ENCODE results near the gene KIAA1328. TPM values are rescaled to one million over a fixed set of nuclear protein-coding genes. Genes with fewer than 3 reads are reported as not detected.

The KIAA1328 gene
- total and polyA plus RNA-seq, 9 of the 15 experiments (the other 6 are each of a cell fraction or from before 2014, with no cell fraction given), result 4.0 to 8.6 (median 7.4) TPM

DNA sequence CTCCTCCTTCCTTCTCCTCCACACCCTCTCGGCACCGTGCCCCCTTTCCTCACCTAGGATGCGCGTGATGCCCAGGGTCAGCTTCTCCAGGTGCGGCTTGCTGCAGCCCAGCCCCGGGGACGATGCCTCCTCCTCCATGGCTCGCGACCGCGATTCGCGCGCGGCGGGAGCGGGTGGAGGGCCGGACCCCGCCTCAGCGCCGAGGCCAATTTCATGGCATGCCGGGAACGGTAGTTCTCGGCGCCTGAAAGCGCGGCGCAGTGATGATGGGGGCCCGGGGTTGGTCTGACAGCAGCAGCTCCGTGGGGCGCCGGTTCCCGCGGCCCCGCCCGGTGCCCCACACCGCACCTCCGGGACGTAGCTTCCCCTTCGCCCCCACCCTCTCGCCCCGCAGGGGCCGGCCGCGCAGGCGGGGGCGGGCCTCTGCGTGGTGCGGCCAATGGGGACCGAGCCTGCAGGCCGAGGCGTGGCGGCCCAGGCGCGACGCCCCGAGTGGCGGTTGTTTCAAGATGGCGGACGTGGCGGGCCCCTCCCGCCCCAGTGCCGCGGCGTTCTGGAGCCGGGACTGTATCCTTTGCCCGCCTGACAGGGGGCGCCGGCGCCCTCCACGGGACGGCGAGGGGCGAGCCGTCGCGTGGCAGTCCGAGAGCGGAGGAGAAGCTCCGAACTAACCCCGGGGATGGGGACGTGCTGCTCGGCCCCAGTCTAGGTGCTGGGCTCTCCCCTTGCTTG is at the start of gene KIAA1328, which contains the start of gene TPGS2 (continued):
- TF ChIP-seq, protein P1, sequence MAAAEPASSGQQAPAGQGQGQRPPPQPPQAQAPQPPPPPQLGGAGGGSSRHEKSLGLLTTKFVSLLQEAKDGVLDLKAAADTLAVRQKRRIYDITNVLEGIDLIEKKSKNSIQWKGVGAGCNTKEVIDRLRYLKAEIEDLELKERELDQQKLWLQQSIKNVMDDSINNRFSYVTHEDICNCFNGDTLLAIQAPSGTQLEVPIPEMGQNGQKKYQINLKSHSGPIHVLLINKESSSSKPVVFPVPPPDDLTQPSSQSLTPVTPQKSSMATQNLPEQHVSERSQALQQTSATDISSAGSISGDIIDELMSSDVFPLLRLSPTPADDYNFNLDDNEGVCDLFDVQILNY (CRISPR knock-in tag; IDR thresholded peaks at IDR 0.05), result no peak
- TF ChIP-seq ARID2 (IDR thresholded peaks at IDR 0.05) (no peak), ZNF316 (IDR thresholded peaks at IDR 0.05) (no peak), NR2C2 (CRISPR knock-in tag; IDR thresholded peaks at IDR 0.05) (no peak), NR2C2 (tag; IDR thresholded peaks at IDR 0.05) (peak; percentile 91), NCOR1 (IDR thresholded peaks at IDR 0.05) (0 out of 2 replicates have a peak, but pooled peaks have one; percentile 21), TAF9B (IDR thresholded peaks at IDR 0.05; ENCODE audit: partially characterized antibody) (no peak), U2AF2 (optimal IDR thresholded peaks at IDR 0.05; ENCODE audit: low read depth, low read length) (no peak), RAD51 (IDR thresholded peaks at IDR 0.05; ENCODE audit: borderline replicate concordance, low read depth) (no peak), TFAM (CRISPR knock-in tag; conservative IDR thresholded peaks at IDR 0.05) (no peak), NFIC (IDR thresholded peaks at IDR 0.05) (peak; percentile 48), NEUROD1 (IDR thresholded peaks at IDR 0.05; ENCODE audit: borderline replicate concordance, low read depth, low read length, partially characterized antibody) (no peak), ZNF23 (CRISPR knock-in tag; IDR thresholded peaks at IDR 0.05) (no peak), WHSC1 (IDR thresholded peaks at IDR 0.05; ENCODE audit: low read length) (no peak), CREM (IDR thresholded peaks at IDR 0.05; ENCODE audit: low read depth) (peak; percentile 94), SNIP1 (IDR thresholded peaks at IDR 0.05; ENCODE audit: low read depth) (no peak), NR3C1 (CRISPR knock-in tag; IDR thresholded peaks at IDR 0.05) (no peak; the same call in 1 of the 2 replicates), SREBF1 (IDR thresholded peaks at IDR 0.05; ENCODE audit: borderline replicate concordance, low read depth, low read length) (no peak), XRCC4 (IDR thresholded peaks at IDR 0.05; ENCODE audit: extremely low read depth, insufficient read depth, insufficient read length) (no peak), CEBPB (tag; IDR thresholded peaks at IDR 0.05) (no peak), ZSCAN32 (CRISPR knock-in tag; IDR thresholded peaks at IDR 0.05) (no peak), ZNF696 (CRISPR knock-in tag; conservative IDR thresholded peaks at IDR 0.05) (no peak), ZNF79 (CRISPR knock-in tag; IDR thresholded peaks at IDR 0.05; ENCODE audit: low read depth) (no peak), NCOA6 (IDR thresholded peaks at IDR 0.05) (peak; percentile 43; the same call in 1 of the 2 replicates), L3MBTL2 (IDR thresholded peaks at IDR 0.05) (peak; percentile 99), ZNF561 (CRISPR knock-in tag; conservative IDR thresholded peaks at IDR 0.05) (no peak)
- TF ChIP-seq, protein P2, sequence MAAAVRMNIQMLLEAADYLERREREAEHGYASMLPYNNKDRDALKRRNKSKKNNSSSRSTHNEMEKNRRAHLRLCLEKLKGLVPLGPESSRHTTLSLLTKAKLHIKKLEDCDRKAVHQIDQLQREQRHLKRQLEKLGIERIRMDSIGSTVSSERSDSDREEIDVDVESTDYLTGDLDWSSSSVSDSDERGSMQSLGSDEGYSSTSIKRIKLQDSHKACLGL (CRISPR knock-in tag; IDR thresholded peaks at IDR 0.05; ENCODE audit: borderline replicate concordance, poor library complexity, severe bottlenecking), result no peak
- TF ChIP-seq, protein P3, sequence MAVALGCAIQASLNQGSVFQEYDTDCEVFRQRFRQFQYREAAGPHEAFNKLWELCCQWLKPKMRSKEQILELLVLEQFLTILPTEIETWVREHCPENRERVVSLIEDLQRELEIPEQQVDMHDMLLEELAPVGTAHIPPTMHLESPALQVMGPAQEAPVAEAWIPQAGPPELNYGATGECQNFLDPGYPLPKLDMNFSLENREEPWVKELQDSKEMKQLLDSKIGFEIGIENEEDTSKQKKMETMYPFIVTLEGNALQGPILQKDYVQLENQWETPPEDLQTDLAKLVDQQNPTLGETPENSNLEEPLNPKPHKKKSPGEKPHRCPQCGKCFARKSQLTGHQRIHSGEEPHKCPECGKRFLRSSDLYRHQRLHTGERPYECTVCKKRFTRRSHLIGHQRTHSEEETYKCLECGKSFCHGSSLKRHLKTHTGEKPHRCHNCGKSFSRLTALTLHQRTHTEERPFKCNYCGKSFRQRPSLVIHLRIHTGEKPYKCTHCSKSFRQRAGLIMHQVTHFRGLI (CRISPR knock-in tag; IDR thresholded peaks at IDR 0.05), result no peak
- TF ChIP-seq, protein P4, sequence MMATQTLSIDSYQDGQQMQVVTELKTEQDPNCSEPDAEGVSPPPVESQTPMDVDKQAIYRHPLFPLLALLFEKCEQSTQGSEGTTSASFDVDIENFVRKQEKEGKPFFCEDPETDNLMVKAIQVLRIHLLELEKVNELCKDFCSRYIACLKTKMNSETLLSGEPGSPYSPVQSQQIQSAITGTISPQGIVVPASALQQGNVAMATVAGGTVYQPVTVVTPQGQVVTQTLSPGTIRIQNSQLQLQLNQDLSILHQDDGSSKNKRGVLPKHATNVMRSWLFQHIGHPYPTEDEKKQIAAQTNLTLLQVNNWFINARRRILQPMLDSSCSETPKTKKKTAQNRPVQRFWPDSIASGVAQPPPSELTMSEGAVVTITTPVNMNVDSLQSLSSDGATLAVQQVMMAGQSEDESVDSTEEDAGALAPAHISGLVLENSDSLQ (IDR thresholded peaks at IDR 0.05), result no peak

Measured in K562 (cell line).